ENCODE results near the gene KCNH3. TPM values are rescaled to one million over a fixed set of nuclear protein-coding genes. Genes with fewer than 3 reads are reported as not detected.
A peak's percentile ranks its signal among the peaks of the same experiment; 100 is the strongest.

The KCNH3 gene
- total and polyA plus RNA-seq, 2 of the 8 experiments (the other 6 are each of a cell fraction or from before 2014, with no cell fraction given) = 0.24 to 0.50 TPM

GRCh38 chr12:49567611-49568441 lies 29.0 kb downstream of the KCNH3 start, which contains the start of gene MCRS1 (continued):
- TF ChIP-seq MAX (IDR thresholded peaks at IDR 0.05) (peak; percentile 78), GABPA (IDR thresholded peaks at IDR 0.05; ENCODE audit: borderline replicate concordance, insufficient read depth, low read length) (peak; percentile 99), KDM1A (IDR thresholded peaks at IDR 0.05; ENCODE audit: borderline replicate concordance, low read length) (no peak), TAF1 (IDR thresholded peaks at IDR 0.05; ENCODE audit: low read depth, low read length) (peak; percentile 91), POLR2A (IDR thresholded peaks at IDR 0.05; ENCODE audit: control extremely low read depth in 1 of 2, low read depth in 2 of 2, low read length in 2 of 2) (peak; percentile 95 to 96), SIX5 (IDR thresholded peaks at IDR 0.05; ENCODE audit: low read depth, low read length) (no peak), SP4 (IDR thresholded peaks at IDR 0.05; ENCODE audit: low read length) (peak; percentile 95; the same call in 1 of the 2 replicates), RNF2 (IDR thresholded peaks at IDR 0.05; ENCODE audit: borderline replicate concordance, low read depth, low read length, missing control alignments, poor library complexity, severe bottlenecking) (no peak), CBX8 (IDR thresholded peaks at IDR 0.05; ENCODE audit: borderline replicate concordance, low read depth, low read length) (no peak), RFX5 (IDR thresholded peaks at IDR 0.05; ENCODE audit: borderline replicate concordance, low read depth, low read length) (no peak), TBP (IDR thresholded peaks at IDR 0.05; ENCODE audit: low read depth, low read length) (peak; percentile 64; the same call in 1 of the 2 replicates), HDAC2 (IDR thresholded peaks at IDR 0.05; ENCODE audit: borderline replicate concordance in 1 of 2, low read depth in 2 of 2, low read length in 2 of 2) (peak in 1 of 2 experiments; percentile 86; a peak in 1 of 4 replicates), EZH2 (IDR thresholded peaks at IDR 0.05; ENCODE audit: low read depth, low read length, severe bottlenecking) (no peak), MAFK (IDR thresholded peaks at IDR 0.05; ENCODE audit: low read depth, low read length) (no peak), PHF8 (conservative IDR thresholded peaks at IDR 0.05; ENCODE audit: low read depth, low read length) (peak; percentile 100), GTF2F1 (IDR thresholded peaks at IDR 0.05; ENCODE audit: borderline replicate concordance, low read depth, low read length) (peak; percentile 48; the same call in 1 of the 2 replicates), NANOG (IDR thresholded peaks at IDR 0.05; ENCODE audit: insufficient read depth, low read depth, low read length, poor library complexity, severe bottlenecking) (no peak), JUND (IDR thresholded peaks at IDR 0.05; ENCODE audit: low read length) (no peak; the same call in 1 of the 2 replicates), SIN3A (conservative IDR thresholded peaks at IDR 0.05 in 1 of 2, IDR thresholded peaks at IDR 0.05 in 1 of 2; ENCODE audit: low read depth in 1 of 2, low read length in 2 of 2) (peak in 1 of 2 experiments; percentile 97; a peak in 3 of 4 replicates)
- TF ChIP-seq, protein P1, sequence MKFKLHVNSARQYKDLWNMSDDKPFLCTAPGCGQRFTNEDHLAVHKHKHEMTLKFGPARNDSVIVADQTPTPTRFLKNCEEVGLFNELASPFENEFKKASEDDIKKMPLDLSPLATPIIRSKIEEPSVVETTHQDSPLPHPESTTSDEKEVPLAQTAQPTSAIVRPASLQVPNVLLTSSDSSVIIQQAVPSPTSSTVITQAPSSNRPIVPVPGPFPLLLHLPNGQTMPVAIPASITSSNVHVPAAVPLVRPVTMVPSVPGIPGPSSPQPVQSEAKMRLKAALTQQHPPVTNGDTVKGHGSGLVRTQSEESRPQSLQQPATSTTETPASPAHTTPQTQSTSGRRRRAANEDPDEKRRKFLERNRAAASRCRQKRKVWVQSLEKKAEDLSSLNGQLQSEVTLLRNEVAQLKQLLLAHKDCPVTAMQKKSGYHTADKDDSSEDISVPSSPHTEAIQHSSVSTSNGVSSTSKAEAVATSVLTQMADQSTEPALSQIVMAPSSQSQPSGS (IDR thresholded peaks at IDR 0.05; ENCODE audit: low read length) = no peak

Measured in H1 (cell line).